Measurements from ENCODE around the gene SGK1.
A peak's percentile ranks its signal among the peaks of the same experiment; 100 is the strongest.

SGK1 gene

GRCh38 chr6:134148566-134148965, 169.3 kb downstream of the SGK1 start:
- no peak for TF ChIP-seq CTCF (IDR thresholded peaks at IDR 0.05; ENCODE audit: low read depth, low read length)
- in situ Hi-C loops (cut with HindIII; ENCODE audit: low sequenced_read_pairs) = no loop called here
- no peak overlapping the region for H3K4me3 ChIP-seq (ENCODE audit: low read depth, low read length)
- no peak for DNase-seq (ENCODE audit: low read depth, low spot score)

- no peak overlapping the region for H3K4me3 ChIP-seq (ENCODE audit: low read depth, low read length)
- in situ Hi-C loops (cut with HindIII; ENCODE audit: low sequenced_read_pairs) = no loop called here
- TF ChIP-seq CTCF (IDR thresholded peaks at IDR 0.05; ENCODE audit: low read depth, low read length) = no peak
- no peak for DNase-seq (ENCODE audit: low read depth, low spot score)
Measured at GRCh38 chr6:134147034-134147533, 170.8 kb downstream of the SGK1 start.

DNA sequence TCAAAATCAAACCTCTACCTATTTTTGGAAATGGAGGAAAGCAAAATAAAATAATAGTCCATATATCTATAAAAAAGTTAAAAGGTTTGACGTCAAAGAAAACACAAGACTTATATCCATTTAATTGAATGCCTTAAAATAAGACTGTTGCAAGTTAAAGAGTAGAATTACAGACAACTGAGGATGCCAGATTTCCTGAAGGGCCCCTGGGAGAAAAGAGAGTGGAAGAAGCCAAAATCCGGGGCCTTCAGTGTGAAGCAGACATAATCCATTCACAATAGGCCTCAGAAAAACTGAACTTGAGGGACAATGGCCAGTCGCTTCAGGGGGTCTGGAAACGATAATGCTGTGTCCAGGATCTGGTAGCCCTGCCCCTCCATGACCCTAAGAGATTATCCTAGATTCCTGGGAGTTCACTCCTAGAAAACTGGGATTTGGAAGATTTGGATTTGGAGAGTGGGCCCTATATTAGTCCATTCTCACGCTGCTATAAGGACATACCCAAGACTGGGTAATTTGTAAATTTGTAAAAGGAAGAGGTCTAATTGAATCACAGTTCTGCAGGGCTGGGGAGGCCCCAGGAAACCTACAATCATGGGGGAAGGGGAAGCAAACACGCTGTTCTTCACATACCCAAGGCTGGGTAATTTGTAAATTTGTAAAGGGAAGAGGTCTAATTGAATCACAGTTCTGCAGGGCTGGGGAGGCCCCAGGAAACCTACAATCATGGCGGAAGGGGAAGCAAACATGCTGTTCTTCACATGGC, 171.5 kb downstream of the SGK1 start:
- H3K4me3 ChIP-seq (ENCODE audit: low read depth, low read length) = no peak overlapping the region
- in situ Hi-C loops (cut with HindIII; ENCODE audit: low sequenced_read_pairs) = no loop called here
- TF ChIP-seq CTCF (IDR thresholded peaks at IDR 0.05; ENCODE audit: low read depth, low read length) = no peak
- no peak for DNase-seq (ENCODE audit: low read depth, low spot score)

GRCh38 chr6:134145786-134146185, 172.1 kb downstream of the SGK1 start:
- H3K4me3 ChIP-seq (ENCODE audit: low read depth, low read length) = no peak overlapping the region
- no peak for TF ChIP-seq CTCF (IDR thresholded peaks at IDR 0.05; ENCODE audit: low read depth, low read length)
- in situ Hi-C loops (cut with HindIII; ENCODE audit: low sequenced_read_pairs) = no loop called here
- peak; percentile 40 for DNase-seq (ENCODE audit: low read depth, low spot score)

- in situ Hi-C loops (cut with HindIII; ENCODE audit: low sequenced_read_pairs) = no loop called here
- no peak for DNase-seq (ENCODE audit: low read depth, low spot score)
- no peak overlapping the region for H3K4me3 ChIP-seq (ENCODE audit: low read depth, low read length)
- TF ChIP-seq CTCF (IDR thresholded peaks at IDR 0.05; ENCODE audit: low read depth, low read length) = no peak
Measured at GRCh38 chr6:134138226-134138975, 179.5 kb downstream of the SGK1 start.

- in situ Hi-C loops (cut with HindIII; ENCODE audit: low sequenced_read_pairs) = no loop called here
- no peak overlapping the region for H3K4me3 ChIP-seq (ENCODE audit: low read depth, low read length)
- DNase-seq (ENCODE audit: low read depth, low spot score) = no peak
- no peak for TF ChIP-seq CTCF (IDR thresholded peaks at IDR 0.05; ENCODE audit: low read depth, low read length)
Measured at GRCh38 chr6:134134654-134135053, 183.3 kb downstream of the SGK1 start.
